IgD-negative memory B cell (primary cell): ENCODE results near the gene NFX1. TPM values are rescaled to one million over a fixed set of nuclear protein-coding genes. Genes with fewer than 3 reads are reported as not detected.
"Not testable (repeated sequence)": the region's sequence is repeated elsewhere in the genome, so short reads cannot be mapped to it uniquely, and the experiment has no call there.

Experiments used
- H3K27ac Mint-ChIP-seq, 3 donors: one replicate each; pipeline ENCODE4 v1.8.0; 2020 to 2022; ENCODE audit warnings: mild to moderate bottlenecking in 3 of 3, mixed read lengths in 3 of 3, moderate library complexity in 1 of 3
- H3K27me3 Mint-ChIP-seq: one replicate; pipeline ENCODE4 v1.8.0; 2021; ENCODE audit warnings: mixed read lengths
- H3K36me3 Mint-ChIP-seq: one replicate; pipeline ENCODE4 v1.8.0; 2020; ENCODE audit warnings: mild to moderate bottlenecking, mixed read lengths
- H3K4me1 Mint-ChIP-seq, 3 donors: one replicate each; pipeline ENCODE4 v1.8.0; 2020 to 2022; ENCODE audit warnings: mixed read lengths in 3 of 3, mild to moderate bottlenecking in 1 of 3
- H3K4me3 Mint-ChIP-seq, 4 donors: one replicate each; pipeline ENCODE4 v1.8.0; 2020 to 2022; ENCODE audit warnings: mild to moderate bottlenecking in 4 of 4, mixed read lengths in 4 of 4, moderate library complexity in 3 of 4
- H3K9me3 Mint-ChIP-seq, 3 donors: one replicate each; pipeline ENCODE4 v1.8.0; 2020 to 2021; ENCODE audit warnings: mixed read lengths in 3 of 3, mild to moderate bottlenecking in 1 of 3
- polyA plus RNA-seq: library from polyadenylated mRNA; unstranded; fragments of 300-500 nt; fragmentation: Illumina TruSeq; gene quantifications from one replicate; pipeline ENCODE4 v1.2.3, GENCODE V29; 2021

NFX1 gene
- polyA plus RNA-seq, 1 donor from 2014 or later, result 57.9 TPM

- Mint-ChIP-seq H3K4me1 (no peaks in the 10 kb centered on the region), H3K4me3 (no peak overlapping the region), H3K36me3 (peaks cover 8% of the 10 kb centered on the region), H3K27ac (no peak overlapping the region), H3K9me3 (no peaks in the 10 kb centered on the region), H3K27me3 (no peaks in the 10 kb centered on the region)
Measured at GRCh38 chr9:33310748-33311147, 20.4 kb downstream of the NFX1 start.

DNA sequence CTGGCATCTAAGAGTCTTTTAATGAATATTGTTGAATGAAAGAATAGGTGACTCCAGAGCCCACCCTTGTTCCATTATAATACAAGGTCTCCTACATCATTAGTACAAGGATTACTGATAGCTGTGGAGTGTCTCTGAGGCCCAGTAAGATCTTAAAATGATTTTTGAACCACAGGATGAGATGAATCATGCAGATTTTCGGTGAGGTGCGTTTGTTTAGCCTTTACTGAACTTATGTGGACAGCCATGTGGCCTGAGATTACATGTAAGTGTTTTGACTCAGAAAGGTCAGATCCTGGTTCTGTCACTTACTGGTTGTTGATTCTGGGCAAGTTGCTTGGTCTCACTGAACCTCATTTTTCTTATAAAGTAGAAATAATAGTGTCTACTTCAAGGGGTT, 21.6 kb downstream of the NFX1 start:
- Mint-ChIP-seq H3K27ac (no peak overlapping the region), H3K9me3 (no peaks in the 10 kb centered on the region), H3K36me3 (peaks cover 12% of the 10 kb centered on the region), H3K4me1 (peaks cover 0 to 3% (median 0%) of the 10 kb centered on the region in 3 donors), H3K27me3 (no peaks in the 10 kb centered on the region), H3K4me3 (no peak overlapping the region)

- H3K4me3 Mint-ChIP-seq, result no peak overlapping the region
Measured at GRCh38 chr9:33315371-33315770, 25.1 kb downstream of the NFX1 start.

GRCh38 chr9:33317136-33317535, 26.8 kb downstream of the NFX1 start:
- not testable (repeated sequence) for H3K27ac Mint-ChIP-seq, H3K4me1 Mint-ChIP-seq, H3K36me3 Mint-ChIP-seq, H3K27me3 Mint-ChIP-seq, H3K4me3 Mint-ChIP-seq, H3K9me3 Mint-ChIP-seq

More at GRCh38 chr9:33315371-33315770, 25.1 kb downstream of the NFX1 start:
- peak overlapping the region in 1 of 3 donors; percentile 65 for H3K27ac Mint-ChIP-seq
- peaks cover 0 to 3% (median 0%) of the 10 kb centered on the region in 3 donors for H3K4me1 Mint-ChIP-seq
- no peaks in the 10 kb centered on the region for H3K9me3 Mint-ChIP-seq
- H3K36me3 Mint-ChIP-seq, result peaks cover 9% of the 10 kb centered on the region
- H3K27me3 Mint-ChIP-seq, result no peaks in the 10 kb centered on the region

DNA sequence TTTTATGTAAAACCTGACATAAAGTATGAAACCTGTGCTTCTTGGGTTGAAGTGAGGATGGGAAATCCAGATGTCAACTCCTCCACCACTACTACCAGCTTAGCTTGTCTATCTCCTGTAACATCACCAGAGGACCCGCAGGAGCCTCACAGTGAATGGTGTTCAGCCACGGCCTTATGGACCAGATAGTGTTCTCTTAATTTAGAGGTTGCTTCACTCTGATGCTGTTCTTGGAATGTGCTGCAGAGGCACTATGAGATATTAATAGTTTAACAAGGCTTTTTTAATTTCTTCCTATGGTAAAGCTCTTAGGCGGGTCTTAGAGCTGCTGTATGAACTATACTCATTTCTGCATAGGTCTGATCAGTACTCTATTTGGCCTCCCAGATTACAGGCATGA, 27.9 kb downstream of the NFX1 start:
- H3K4me3 Mint-ChIP-seq, result no peak overlapping the region
- no peaks in the 10 kb centered on the region for H3K9me3 Mint-ChIP-seq
- H3K4me1 Mint-ChIP-seq, result peaks cover 0 to 3% (median 0%) of the 10 kb centered on the region in 3 donors
- no peaks in the 10 kb centered on the region for H3K27me3 Mint-ChIP-seq
- H3K36me3 Mint-ChIP-seq, result peaks cover 7% of the 10 kb centered on the region
- H3K27ac Mint-ChIP-seq, result no peak overlapping the region

DNA sequence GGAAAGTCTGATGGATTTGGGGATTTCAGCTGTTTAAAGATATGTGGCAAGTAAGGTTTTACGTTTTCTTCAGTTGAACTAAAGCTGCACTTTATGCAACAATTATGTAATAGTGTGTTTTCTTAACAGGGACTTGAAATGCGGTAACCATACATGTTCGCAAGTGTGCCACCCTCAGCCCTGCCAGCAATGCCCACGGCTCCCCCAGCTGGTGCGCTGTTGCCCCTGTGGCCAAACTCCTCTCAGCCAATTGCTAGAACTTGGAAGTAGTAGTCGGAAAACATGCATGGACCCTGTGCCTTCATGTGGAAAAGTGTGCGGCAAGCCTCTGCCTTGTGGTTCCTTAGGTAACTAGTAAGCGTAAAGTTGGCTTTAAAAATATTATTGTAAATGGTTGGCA, 28.5 kb downstream of the NFX1 start:
- peaks cover 0 to 3% (median 0%) of the 10 kb centered on the region in 3 donors for H3K4me1 Mint-ChIP-seq
- H3K27ac Mint-ChIP-seq, result no peak overlapping the region
- no peaks in the 10 kb centered on the region for H3K9me3 Mint-ChIP-seq
- peak overlapping the region in 1 of 4 donors; percentile 51 for H3K4me3 Mint-ChIP-seq
- H3K27me3 Mint-ChIP-seq, result no peaks in the 10 kb centered on the region
- H3K36me3 Mint-ChIP-seq, result peaks cover 6% of the 10 kb centered on the region

DNA sequence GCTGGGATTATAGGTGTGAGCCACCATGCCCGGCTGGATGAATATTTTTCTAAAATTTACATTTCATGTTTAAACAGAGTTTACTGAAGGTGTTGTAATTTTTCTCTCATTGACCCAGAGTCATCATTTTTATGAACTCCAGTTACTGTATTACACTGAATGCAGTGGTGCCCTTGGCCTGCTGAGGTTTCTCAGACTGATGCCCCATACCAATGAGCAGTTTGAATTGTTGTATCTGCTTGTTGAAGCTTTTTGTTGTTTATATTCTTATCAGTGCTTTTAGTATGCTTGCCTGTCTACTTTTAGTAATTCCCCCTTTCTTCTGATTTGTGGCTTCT, 29.9 kb downstream of the NFX1 start:
- no peaks in the 10 kb centered on the region for H3K9me3 Mint-ChIP-seq
- H3K27me3 Mint-ChIP-seq, result no peaks in the 10 kb centered on the region
- H3K4me1 Mint-ChIP-seq, result peaks cover 0 to 3% (median 0%) of the 10 kb centered on the region in 3 donors
- no peak overlapping the region for H3K27ac Mint-ChIP-seq
- H3K36me3 Mint-ChIP-seq, result peaks cover 5% of the 10 kb centered on the region
- no peak overlapping the region for H3K4me3 Mint-ChIP-seq

GRCh38 chr9:33320568-33321261, 30.4 kb downstream of the NFX1 start:
- peaks cover 3% of the 10 kb centered on the region for H3K36me3 Mint-ChIP-seq
- H3K4me1 Mint-ChIP-seq, result peaks cover 0 to 3% (median 0%) of the 10 kb centered on the region in 3 donors
- no peaks in the 10 kb centered on the region for H3K9me3 Mint-ChIP-seq
- no peaks in the 10 kb centered on the region for H3K27me3 Mint-ChIP-seq
- no peak overlapping the region for H3K4me3 Mint-ChIP-seq
- H3K27ac Mint-ChIP-seq, result no peak overlapping the region

- H3K36me3 Mint-ChIP-seq, result peaks cover 5% of the 10 kb centered on the region
- peak overlapping the region; percentile 3 to 48 (median 17) for H3K27ac Mint-ChIP-seq
- H3K4me3 Mint-ChIP-seq, result no peak overlapping the region
- no peaks in the 10 kb centered on the region for H3K4me1 Mint-ChIP-seq
- no peaks in the 10 kb centered on the region for H3K27me3 Mint-ChIP-seq
- H3K9me3 Mint-ChIP-seq, result no peaks in the 10 kb centered on the region
Measured at GRCh38 chr9:33329117-33329563, 38.8 kb downstream of the NFX1 start.

GRCh38 chr9:33329979-33330378, 39.7 kb downstream of the NFX1 start:
- Mint-ChIP-seq H3K27ac (no peak overlapping the region), H3K36me3 (peaks cover 5% of the 10 kb centered on the region), H3K9me3 (no peaks in the 10 kb centered on the region), H3K4me3 (no peak overlapping the region), H3K4me1 (no peaks in the 10 kb centered on the region), H3K27me3 (no peaks in the 10 kb centered on the region)

DNA sequence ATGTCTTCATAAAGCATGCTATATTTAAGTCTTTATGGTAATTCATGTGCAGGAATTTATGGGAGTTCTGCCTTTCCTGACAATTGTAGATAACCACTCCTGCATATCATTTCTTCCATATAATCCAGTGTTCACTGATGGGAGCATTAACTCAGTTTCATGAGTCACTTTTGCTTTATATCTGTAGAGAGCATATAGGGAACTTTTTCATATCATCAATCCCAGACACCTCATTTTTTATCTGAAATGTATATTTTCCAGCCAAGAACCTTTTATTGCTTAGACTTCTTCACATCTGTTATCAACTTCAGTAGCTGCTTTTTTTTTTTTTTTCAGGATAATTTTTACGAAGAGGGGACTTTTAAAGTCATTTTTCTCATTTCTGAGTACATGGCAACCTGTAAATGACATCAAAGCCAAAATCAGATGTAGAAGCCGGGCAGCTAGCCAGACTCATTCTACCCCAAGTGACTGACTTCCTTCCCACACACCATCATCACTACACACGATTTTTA, 41.1 kb downstream of the NFX1 start:
- Mint-ChIP-seq H3K27me3 (no peaks in the 10 kb centered on the region), H3K9me3 (no peaks in the 10 kb centered on the region), H3K36me3 (peaks cover 6% of the 10 kb centered on the region), H3K4me3 (no peak overlapping the region), H3K4me1 (no peaks in the 10 kb centered on the region), H3K27ac (no peak overlapping the region)

DNA sequence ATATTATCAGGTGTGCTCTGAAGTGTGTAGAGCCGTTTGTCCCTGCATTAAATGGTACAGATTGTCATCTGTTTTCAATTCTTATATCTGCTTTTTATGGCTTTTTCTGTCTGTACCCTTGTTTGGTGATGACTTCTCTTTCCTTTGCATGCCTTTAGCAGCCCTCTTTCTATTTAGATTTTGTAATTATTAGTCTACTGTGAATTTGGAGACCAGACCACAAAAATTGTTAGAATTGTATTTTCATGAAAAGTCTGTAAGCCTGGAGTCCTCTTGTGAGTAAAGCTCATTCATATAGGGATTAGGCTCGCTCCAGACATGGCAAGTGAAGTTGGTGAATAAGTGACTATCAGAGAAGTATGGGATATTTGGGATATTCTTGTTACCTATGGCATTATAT, 41.7 kb downstream of the NFX1 start:
- H3K27me3 Mint-ChIP-seq, result no peaks in the 10 kb centered on the region
- no peaks in the 10 kb centered on the region for H3K4me1 Mint-ChIP-seq
- peaks cover 6% of the 10 kb centered on the region for H3K36me3 Mint-ChIP-seq
- no peaks in the 10 kb centered on the region for H3K9me3 Mint-ChIP-seq
- H3K4me3 Mint-ChIP-seq, result no peak overlapping the region
- no peak overlapping the region for H3K27ac Mint-ChIP-seq

- not testable (repeated sequence) for H3K9me3 Mint-ChIP-seq, H3K4me3 Mint-ChIP-seq, H3K27me3 Mint-ChIP-seq, H3K36me3 Mint-ChIP-seq, H3K27ac Mint-ChIP-seq, H3K4me1 Mint-ChIP-seq
Measured at GRCh38 chr9:33332956-33333355, 42.6 kb downstream of the NFX1 start.

GRCh38 chr9:33340186-33340585, 49.9 kb downstream of the NFX1 start:
- H3K4me1 Mint-ChIP-seq, result no peaks in the 10 kb centered on the region
- H3K9me3 Mint-ChIP-seq, result peaks cover 8 to 11% (median 11%) of the 10 kb centered on the region in 3 donors
- no peaks in the 10 kb centered on the region for H3K27me3 Mint-ChIP-seq
- H3K27ac Mint-ChIP-seq, result no peak overlapping the region
- no peak overlapping the region for H3K4me3 Mint-ChIP-seq
- peaks cover 26% of the 10 kb centered on the region for H3K36me3 Mint-ChIP-seq

GRCh38 chr9:33341182-33341581, 50.9 kb downstream of the NFX1 start:
- Mint-ChIP-seq H3K4me1 (no peaks in the 10 kb centered on the region), H3K27ac (peak overlapping the region in 1 of 3 donors; percentile 89), H3K36me3 (peaks cover 25% of the 10 kb centered on the region), H3K27me3 (no peaks in the 10 kb centered on the region), H3K9me3 (peaks cover 8 to 11% (median 11%) of the 10 kb centered on the region in 3 donors), H3K4me3 (no peak overlapping the region)

DNA sequence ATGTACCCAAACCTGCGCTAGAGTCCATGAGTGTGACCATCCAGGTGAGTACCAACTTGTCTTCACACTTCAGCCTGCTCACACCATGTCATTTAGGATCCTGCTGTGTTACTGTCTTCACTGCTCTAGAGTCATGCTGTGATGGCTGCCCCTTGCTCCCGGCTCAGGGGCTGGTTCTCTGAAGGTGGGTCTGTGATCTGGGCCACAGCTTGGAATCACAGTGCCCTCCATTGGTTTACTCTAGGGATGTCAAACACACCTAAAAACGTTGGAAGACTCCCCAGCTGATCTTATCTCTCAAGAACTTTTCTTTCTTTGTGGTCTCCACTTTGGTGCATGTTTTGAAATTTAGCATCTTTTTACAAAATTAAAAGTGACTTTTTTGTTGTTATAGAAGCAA, 53.8 kb downstream of the NFX1 start:
- Mint-ChIP-seq H3K4me1 (no peaks in the 10 kb centered on the region), H3K9me3 (peaks cover 6 to 9% (median 8%) of the 10 kb centered on the region in 3 donors), H3K36me3 (peaks cover 28% of the 10 kb centered on the region), H3K27ac (peak overlapping the region in 1 of 3 donors; percentile 88), H3K27me3 (no peaks in the 10 kb centered on the region), H3K4me3 (no peak overlapping the region)
